Skin of body (tissue), 2 donors: ENCODE measurements around the gene HCN4. TPM values are rescaled to one million over a fixed set of nuclear protein-coding genes. Genes with fewer than 3 reads are reported as not detected.
"Not testable (repeated sequence)": the region's sequence is repeated elsewhere in the genome, so short reads cannot be mapped to it uniquely, and the experiment has no call there.

ENCODE experiments used
- DNase-seq: peaks from one replicate; lab custom pipeline; 2025; lab: John Stamatoyannopoulos, UW
- total RNA-seq: library from RNA; depleted of rRNA; stranded (reverse); fragments of >200 nt; gene quantifications from one replicate; pipeline ENCODE4 v1.2.3, GENCODE V29; 2014

HCN4 gene
- 0.10 TPM for total RNA-seq

DNA sequence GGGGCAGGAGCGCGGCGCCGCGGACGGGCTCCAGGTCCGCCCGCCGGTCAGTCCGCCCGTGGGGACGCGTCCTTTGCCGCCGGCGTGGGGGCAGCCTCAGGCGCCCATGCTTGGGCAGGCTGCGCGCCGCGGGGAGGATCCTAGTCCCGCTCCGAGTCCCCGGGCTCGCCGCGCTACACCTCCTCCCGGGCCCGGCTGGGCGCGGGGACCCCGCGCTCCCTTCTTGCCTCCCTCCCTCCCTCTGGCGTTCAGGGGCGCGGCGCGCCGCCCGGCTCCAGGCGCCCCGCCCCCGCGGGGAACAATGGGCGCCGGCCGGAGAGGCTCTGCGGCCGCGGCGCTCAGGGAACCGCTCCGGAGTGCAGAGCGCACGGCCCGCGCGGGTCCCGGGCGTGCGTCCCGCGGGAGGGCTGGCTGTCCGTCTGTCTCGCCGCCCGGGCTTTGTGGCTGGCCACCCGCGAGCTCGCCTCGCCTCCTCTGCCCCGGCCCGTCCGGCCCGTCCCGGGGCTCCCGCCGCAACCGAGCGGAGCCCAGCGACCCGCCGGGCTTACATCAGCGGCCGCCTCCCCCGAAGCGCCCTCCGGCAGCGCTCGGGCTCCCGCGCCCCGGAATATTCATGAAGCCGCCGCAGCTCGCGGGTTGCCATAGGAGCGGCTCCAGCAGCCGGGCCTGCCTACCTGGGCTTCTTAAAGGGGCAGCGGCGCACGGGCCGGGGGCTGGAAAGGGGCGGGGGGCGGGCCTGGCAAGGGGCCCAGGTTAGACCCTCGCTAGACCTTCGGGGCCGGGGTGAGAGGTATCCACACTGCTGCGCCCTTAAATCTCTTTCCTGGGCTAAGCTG, at the start of gene HCN4:
Gene HCN4, minus strand, starts transcription at position 658 of the 836 bp plus-strand sequence. CDS start 688 bp downstream, outside the sequence.
- DNase-seq = no peak

DNA sequence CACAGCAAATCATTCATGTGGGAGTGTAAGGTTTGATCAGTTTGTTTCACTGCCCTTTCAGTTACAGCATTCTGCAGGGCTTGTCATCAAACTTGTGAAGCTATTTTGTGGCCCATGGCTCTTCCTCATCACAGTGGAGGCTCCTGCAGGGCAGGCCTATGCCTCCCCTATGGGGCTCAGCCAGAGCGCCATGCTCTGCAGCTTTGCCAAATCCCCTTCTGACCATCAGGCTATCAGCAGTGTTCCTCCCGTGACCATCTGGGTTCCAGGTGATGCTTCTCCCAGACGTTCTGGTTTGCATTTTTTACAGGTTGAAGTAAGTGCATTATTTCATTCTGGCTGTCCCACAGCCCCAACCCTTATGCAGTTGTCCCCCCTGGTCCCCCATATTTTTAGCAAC, 46.1 kb upstream of the HCN4 start:
- no peak for DNase-seq

GRCh38 chr15:73403171-73403570, 34.4 kb upstream of the HCN4 start:
- DNase-seq = no peak

GRCh38 chr15:73400222-73400621, 31.5 kb upstream of the HCN4 start:
- DNase-seq = not testable (repeated sequence)

GRCh38 chr15:73398861-73399260, 30.1 kb upstream of the HCN4 start:
- no peak for DNase-seq

DNA sequence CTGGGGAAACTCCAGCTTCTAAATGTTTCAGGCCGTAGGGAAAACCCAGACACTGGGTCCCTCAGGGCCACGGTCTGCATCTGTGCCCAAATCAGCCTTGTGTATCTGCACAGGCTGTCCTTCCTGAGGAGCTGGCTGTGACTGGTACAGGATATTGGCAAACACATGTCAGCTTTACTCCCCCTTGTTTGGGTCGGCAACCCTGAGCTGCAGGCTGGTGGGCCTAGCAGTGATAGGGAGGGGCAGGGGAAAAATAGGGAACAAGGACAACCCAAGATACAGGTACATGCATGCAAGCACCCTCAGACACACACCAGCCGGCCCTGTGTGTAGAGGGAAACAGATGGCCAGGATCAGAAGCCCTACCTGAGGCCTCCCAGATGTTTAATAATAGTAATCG, 28.7 kb upstream of the HCN4 start:
- no peak for DNase-seq

DNA sequence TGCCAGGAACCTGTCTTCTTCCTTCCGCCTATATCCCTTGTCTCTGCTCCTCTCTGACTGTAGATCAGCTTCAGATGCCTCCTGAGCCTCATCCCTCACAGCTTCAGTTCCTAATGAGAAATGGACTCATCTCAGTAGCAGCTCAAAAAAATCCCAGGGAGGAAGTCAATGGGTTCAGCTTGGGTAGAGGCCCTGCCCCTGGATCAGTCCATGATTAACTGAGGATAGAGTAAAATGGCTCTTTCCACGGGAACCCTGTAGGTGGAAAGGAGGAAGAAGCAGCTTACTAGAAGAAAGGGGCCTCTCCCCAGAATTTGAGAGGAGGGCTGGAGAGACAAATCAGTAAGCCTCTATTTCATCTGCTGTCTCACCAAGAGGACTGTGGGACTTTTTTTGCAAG, 26.9 kb upstream of the HCN4 start:
- no peak for DNase-seq

GRCh38 chr15:73394782-73395181, 26.0 kb upstream of the HCN4 start:
- DNase-seq = no peak

GRCh38 chr15:73393336-73393735, 24.6 kb upstream of the HCN4 start:
- no peak for DNase-seq

DNA sequence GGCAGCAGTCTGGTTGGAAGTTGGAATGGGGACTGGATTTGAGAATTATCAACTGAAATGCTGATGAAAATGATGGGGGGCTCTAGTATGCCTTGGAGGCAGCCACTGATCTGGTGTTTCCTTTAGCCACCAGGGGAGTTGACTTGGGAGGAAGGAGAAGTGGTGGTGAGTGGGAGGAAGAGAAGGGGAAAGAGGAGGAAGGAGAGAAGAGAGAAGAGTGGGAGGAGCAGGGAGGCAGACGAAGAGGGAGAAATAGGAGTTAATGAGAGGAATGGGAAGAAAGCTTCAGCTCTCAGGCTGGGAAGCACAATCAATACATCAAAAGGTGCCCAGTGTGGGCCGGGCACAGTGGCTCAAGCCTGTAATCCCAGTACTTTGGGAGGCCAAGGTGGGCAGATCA, 23.3 kb upstream of the HCN4 start:
- no peak for DNase-seq

DNA sequence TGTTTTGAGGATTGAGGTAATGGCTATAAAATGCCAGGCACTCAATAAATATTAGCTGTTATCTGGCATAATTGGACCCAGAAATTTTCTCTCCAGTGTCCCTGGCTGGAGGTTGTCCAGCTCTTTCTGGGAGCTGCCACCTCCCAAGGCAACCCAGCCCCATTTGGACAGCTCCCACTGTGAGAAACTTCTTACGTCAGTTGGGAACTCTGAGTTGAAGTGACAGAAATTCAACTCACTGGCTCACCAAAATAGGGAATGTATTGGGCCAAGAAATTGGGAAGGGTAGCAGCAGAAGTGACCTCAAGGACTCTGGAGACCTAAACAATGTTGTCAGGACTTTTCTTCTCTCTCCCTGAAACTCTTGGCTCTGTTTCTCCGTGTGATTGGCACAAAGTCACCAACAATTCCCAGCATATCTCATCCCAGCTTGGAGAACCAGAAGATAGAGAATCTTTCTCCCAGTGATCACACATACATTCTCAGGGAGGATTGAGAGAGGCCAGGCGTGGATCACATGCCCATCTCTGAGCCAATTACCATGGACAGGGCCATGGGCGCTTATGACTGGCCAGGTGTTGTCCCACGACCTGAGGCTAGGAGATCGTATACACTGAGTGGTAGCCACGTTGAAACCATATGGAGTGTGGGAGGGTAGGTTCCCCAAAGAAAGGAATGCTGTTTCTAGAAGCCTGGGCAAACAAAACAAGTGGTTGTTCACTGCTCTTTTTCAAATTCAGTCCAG, 22.5 kb upstream of the HCN4 start:
- no peak for DNase-seq

GRCh38 chr15:73389971-73390544, 21.3 kb upstream of the HCN4 start:
- no peak for DNase-seq

DNA sequence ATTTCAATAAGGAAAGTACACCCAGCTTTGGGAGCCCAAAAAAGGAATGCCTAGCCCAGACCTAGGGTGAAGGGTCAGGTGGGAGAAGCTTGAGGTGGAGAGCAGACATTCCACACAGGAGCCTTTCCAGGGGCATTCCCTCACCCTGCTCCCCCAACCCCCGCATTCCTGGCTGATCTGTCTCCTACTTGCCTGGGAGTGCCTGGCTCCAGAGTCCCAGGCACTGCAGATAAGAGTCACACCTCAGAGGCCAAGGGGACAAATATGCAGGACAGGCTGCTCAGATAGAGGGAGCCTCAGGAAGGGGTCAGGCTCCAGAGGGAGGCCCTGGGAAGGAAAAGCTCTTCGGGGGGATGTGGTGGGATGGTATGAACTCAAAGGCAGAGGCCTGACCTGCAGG, 20.8 kb upstream of the HCN4 start:
- no peak for DNase-seq

GRCh38 chr15:73388256-73388781, 19.6 kb upstream of the HCN4 start:
- no peak for DNase-seq

DNA sequence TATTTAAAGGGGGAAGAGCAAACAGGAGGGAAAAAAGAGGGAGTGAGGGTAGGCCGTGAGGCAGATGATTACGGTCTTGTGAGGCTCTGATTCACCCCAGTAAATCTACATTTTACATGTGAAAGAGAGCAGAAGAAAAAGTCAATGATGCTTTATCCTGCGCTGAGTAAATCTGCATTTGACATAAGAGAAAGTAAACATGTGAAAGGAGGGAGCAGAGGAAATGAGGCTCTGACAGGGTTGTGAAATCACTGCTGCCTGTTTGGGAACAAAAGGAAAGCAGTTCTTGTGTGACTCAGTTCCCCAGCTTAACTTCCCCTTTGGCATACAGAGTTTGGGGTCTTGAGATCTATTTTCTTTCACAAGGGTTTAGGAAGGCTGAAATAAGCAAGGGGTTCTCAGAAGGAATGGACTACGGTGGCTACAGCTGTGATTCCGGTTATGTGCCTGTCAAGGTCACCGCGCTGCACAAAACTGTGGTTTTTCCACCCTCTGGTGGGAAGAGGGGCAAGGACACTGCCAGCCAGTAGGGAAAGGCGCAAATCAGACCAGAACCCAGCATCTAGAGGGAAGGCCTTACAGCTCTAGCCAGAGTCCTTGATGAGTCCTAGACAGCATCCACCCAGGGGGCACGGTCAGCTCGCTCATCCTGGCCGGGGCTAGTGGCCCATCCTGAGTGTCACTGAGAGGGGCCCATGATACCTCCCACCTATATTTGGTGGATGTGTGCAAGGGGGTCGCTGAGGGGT, 18.9 kb upstream of the HCN4 start:
- DNase-seq = no peak

GRCh38 chr15:73386886-73387506, 18.2 kb upstream of the HCN4 start:
- no peak for DNase-seq

DNA sequence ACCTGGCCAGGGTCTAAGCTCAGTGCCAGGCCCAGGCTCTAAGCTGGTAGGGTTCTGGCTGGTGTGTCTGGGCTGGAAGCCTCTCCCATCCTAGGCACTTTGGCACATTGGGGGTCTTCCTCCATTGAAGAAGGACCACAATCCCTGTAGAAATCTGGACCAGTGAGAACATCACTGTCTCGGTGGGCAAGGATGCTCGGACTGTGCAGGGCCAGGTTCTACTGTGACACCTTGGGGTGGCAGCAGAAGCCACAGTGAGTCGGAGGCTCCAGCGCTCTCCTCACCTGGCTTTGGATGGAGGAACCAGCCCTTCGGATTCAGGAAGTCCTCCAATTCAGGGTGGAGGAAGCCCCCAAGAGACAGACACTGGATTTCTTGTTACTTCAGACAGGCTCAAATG, 17.5 kb upstream of the HCN4 start:
- no peak for DNase-seq

GRCh38 chr15:73385205-73385604, 16.4 kb upstream of the HCN4 start:
- DNase-seq = no peak

DNA sequence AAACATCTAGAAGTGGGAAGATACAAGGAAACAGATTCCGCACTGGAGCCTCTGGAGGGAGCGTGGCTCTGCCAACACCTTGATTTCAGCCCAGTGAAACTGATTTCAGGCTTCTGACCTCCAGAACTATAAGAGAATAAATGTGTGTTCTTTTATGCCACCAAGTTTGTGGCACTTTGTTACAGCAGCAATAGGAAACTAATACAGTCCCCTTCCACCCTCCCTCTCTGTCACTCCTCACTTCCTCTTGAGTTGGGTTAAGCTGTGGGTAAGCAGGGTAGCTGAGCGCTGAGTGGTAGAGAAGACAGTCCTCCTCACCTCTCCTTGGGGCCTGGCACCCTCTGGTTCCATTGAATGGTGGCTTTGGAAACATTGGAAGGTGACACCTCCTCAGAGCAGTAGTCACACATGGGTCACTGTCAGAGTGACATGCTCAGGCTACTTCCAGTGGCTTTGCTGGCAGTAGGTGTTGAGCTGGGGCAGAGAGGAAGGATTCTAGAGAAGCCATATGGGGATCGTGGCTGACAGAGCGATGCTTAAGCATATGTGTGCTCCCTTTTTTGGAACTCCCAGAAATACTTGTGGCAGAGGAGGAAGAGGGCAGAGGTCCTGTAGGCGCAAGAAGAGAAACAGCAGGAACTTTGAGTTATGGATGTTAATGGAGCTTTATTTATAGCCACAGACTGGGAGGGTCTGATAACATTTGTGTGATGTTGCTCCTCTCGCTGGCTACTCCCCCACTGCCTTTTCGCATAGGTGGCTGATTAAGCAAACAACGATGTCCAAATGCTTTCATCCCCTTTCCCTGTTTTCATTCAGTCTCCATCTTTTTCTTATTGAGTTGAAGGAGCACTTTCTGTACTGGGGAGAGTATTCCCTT, 14.8 kb upstream of the HCN4 start:
- DNase-seq = no peak

DNA sequence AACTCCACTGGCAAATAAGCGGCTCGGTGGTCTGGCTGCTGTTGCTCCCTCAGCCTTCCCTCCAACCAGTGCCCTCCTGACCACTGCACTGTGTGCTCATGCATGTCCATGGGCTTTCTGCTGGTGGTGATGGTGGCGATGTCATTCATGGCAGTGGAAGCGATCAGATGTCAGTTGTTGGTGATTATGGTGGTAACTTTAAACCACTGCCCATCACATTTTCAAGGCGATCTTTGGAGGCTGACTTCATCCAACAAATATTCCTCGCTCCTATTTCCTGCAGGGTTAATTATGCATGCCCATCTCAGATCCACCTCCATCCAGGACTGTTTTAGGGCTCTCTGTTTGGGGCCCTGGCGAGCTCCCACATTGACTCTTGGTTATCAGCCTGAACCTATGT, 13.4 kb upstream of the HCN4 start:
- DNase-seq = no peak
